HEK293T (cell line): ENCODE results near the gene PRKAR1B.

Experiments
- CTCF ChIA-PET: fragments of 350-600 bp; formaldehyde crosslinking; extraction: SDS; loops from one replicate; lab custom pipeline; 2021; ENCODE audit warnings: antibody characterized with exemption, inconsistent platforms; lab: Yijun Ruan, JAX
- POLR2A ChIA-PET: fragments of 350-600 bp; formaldehyde crosslinking; extraction: SDS; loops from one replicate; lab custom pipeline; 2020; ENCODE audit warnings: antibody characterized with exemption, inconsistent platforms; lab: Yijun Ruan, JAX
- DNase-seq: peaks from one replicate; pipeline ENCODE4 v3.0.0; 2012; ENCODE audit warnings: mixed read lengths; ENCODE audit errors: extremely low spot score
- ARNT ChIP-seq: fragments of 450-650 bp; IDR thresholded peaks from 2 replicates; pipeline ENCODE4 v1.6.1; 2017; ENCODE audit warnings: mild to moderate bottlenecking
- BHLHE40 ChIP-seq: fragments of 450-650 bp; IDR thresholded peaks from 2 replicates; pipeline ENCODE4 v1.6.1; 2016; ENCODE audit warnings: mild to moderate bottlenecking, moderate library complexity, borderline replicate concordance
- CTBP1 ChIP-seq: fragments of 450-650 bp; IDR thresholded peaks from 2 replicates; pipeline ENCODE4 v1.6.1; 2016; ENCODE audit warnings: borderline replicate concordance
- ELF4 ChIP-seq: fragments of 450-650 bp; IDR thresholded peaks from 2 replicates; pipeline ENCODE4 v1.6.1; 2017; ENCODE audit warnings: antibody characterized with exemption
- FOXA1 ChIP-seq: fragments of 450-650 bp; IDR thresholded peaks from 2 replicates; pipeline ENCODE4 v1.6.1; 2016; ENCODE audit warnings: mild to moderate bottlenecking
- FOXK2 ChIP-seq: fragments of 450-650 bp; IDR thresholded peaks from 2 replicates; pipeline ENCODE4 v1.6.1; 2016; ENCODE audit warnings: mild to moderate bottlenecking
- FOXM1 ChIP-seq: fragments of 450-650 bp; IDR thresholded peaks from 2 replicates; pipeline ENCODE4 v1.6.1; 2017; ENCODE audit warnings: mild to moderate bottlenecking, borderline replicate concordance
- HDGF ChIP-seq: fragments of 450-650 bp; IDR thresholded peaks from 2 replicates; pipeline ENCODE4 v1.6.1; 2017; ENCODE audit warnings: antibody characterized with exemption, borderline replicate concordance
- L3MBTL2 ChIP-seq: fragments of 450-650 bp; conservative IDR thresholded peaks from 2 replicates; pipeline ENCODE4 v1.6.1; 2016; ENCODE audit warnings: mild to moderate bottlenecking
- LEF1 ChIP-seq: fragments of 450-650 bp; IDR thresholded peaks from 2 replicates; pipeline ENCODE4 v1.6.1; 2017; ENCODE audit warnings: mild to moderate bottlenecking, borderline replicate concordance
- NFRKB ChIP-seq: fragments of 450-650 bp; IDR thresholded peaks from 2 replicates; pipeline ENCODE4 v1.6.1; 2016; ENCODE audit warnings: mild to moderate bottlenecking, moderate library complexity
- PKNOX1 ChIP-seq: fragments of 450-650 bp; IDR thresholded peaks from 2 replicates; pipeline ENCODE4 v1.6.1; 2016
- SP1 ChIP-seq: fragments of 450-650 bp; IDR thresholded peaks from 2 replicates; pipeline ENCODE4 v1.6.1; 2017
- SUZ12 ChIP-seq: fragments of 450-650 bp; IDR thresholded peaks from 2 replicates; pipeline ENCODE4 v1.6.1; 2016; ENCODE audit warnings: mild to moderate bottlenecking
- TARDBP ChIP-seq: fragments of 450-650 bp; IDR thresholded peaks from 2 replicates; pipeline ENCODE4 v1.6.1; 2016
- ZNF384 ChIP-seq: fragments of 450-650 bp; IDR thresholded peaks from 2 replicates; pipeline ENCODE4 v1.6.1; 2016

PRKAR1B gene

GRCh38 chr7:509426-510130, 217.5 kb downstream of the PRKAR1B start:
- POLR2A ChIA-PET, result no interaction called here
- CTCF ChIA-PET, result no interaction called here
- DNase-seq, result no peak
- no peak for TF ChIP-seq NFRKB
- TF ChIP-seq CTBP1, result no peak
- no peak for TF ChIP-seq FOXM1
- TF ChIP-seq SUZ12, result no peak
- TF ChIP-seq FOXA1, result no peak
- no peak for TF ChIP-seq ARNT
- TF ChIP-seq TARDBP, result no peak
- no peak for TF ChIP-seq LEF1
- TF ChIP-seq ZNF384, result no peak
- no peak for TF ChIP-seq PKNOX1
- no peak for TF ChIP-seq BHLHE40
- TF ChIP-seq L3MBTL2, result no peak
- TF ChIP-seq SP1, result no peak
- no peak for TF ChIP-seq HDGF
- TF ChIP-seq ELF4, result no peak

- ChIA-PET POLR2A (no interaction called here), CTCF (no interaction called here)
- no peak for DNase-seq
- no peak for TF ChIP-seq TARDBP
These were observed 218.5 kb downstream of the PRKAR1B start for GRCh38 chr7:508461-509170.

GRCh38 chr7:507623-508300, 219.3 kb downstream of the PRKAR1B start:
- ChIA-PET POLR2A (no interaction called here), CTCF (no interaction called here)
- DNase-seq, result no peak
- TF ChIP-seq ZNF384 (no peak), PKNOX1 (no peak), BHLHE40 (no peak), HDGF (no peak), FOXK2 (no peak), FOXA1 (no peak), CTBP1 (no peak), TARDBP (no peak), ELF4 (no peak), ARNT (no peak), LEF1 (no peak), NFRKB (no peak), SUZ12 (no peak), L3MBTL2 (no peak)

GRCh38 chr7:506921-507622, 220.0 kb downstream of the PRKAR1B start:
- ChIA-PET CTCF (no interaction called here), POLR2A (no interaction called here)
- DNase-seq, result no peak
- no peak for TF ChIP-seq SP1

GRCh38 chr7:506391-506831, 220.7 kb downstream of the PRKAR1B start:
- POLR2A ChIA-PET, result no interaction called here
- CTCF ChIA-PET, result no interaction called here
- TF ChIP-seq ELF4 (no peak), ZNF384 (no peak), FOXK2 (no peak), BHLHE40 (no peak), SUZ12 (no peak), L3MBTL2 (no peak), LEF1 (no peak), FOXM1 (no peak), CTBP1 (no peak), TARDBP (no peak), FOXA1 (no peak), NFRKB (no peak), ARNT (no peak), SP1 (no peak), PKNOX1 (no peak)
- DNase-seq, result no peak

- ChIA-PET CTCF (no interaction called here), POLR2A (no interaction called here)
- TF ChIP-seq PKNOX1 (no peak), NFRKB (no peak), SP1 (no peak), BHLHE40 (no peak), FOXA1 (no peak), HDGF (no peak), TARDBP (no peak), SUZ12 (no peak), CTBP1 (no peak), FOXK2 (no peak), LEF1 (no peak), ELF4 (no peak)
- no peak for DNase-seq
These were observed 221.9 kb downstream of the PRKAR1B start for GRCh38 chr7:505171-505570.
